ENCODE results near the gene RPS16.

The RPS16 gene

GRCh38 chr19:39388657-39389056, 47.1 kb downstream of the RPS16 start:
- DNase-seq (ENCODE audit: low spot score) = no peak

- DNase-seq (ENCODE audit: low spot score) = no peak
These were observed 49.2 kb downstream of the RPS16 start for GRCh38 chr19:39386557-39386956.

- no peak for DNase-seq (ENCODE audit: low spot score)
These were observed 49.9 kb downstream of the RPS16 start for GRCh38 chr19:39385629-39386411.

- DNase-seq (ENCODE audit: low spot score) = no peak
These were observed 50.7 kb downstream of the RPS16 start for GRCh38 chr19:39384839-39385568.
